Fibroblast of lung (primary cell): ENCODE data around the gene NFKBIE. TPM values are rescaled to one million over a fixed set of nuclear protein-coding genes. Genes with fewer than 3 reads are reported as not detected.

Source experiments
- DNase-seq, 2 donors: peaks; one replicate each; pipeline versions ENCODE4 v3.0.0 to v3.0.0-alpha.2; 2010; ENCODE audit warnings: low read depth in 2 of 2
- H2AFZ ChIP-seq: 2 replicates; pipeline ENCODE4 v1.5.1; 2012; ENCODE audit warnings: low read length, control low read depth, inconsistent platforms
- H3K27ac ChIP-seq: 2 replicates; pipeline ENCODE4 v1.5.1; 2011; ENCODE audit warnings: low read length, control low read depth; ENCODE audit not compliant: insufficient read depth
- H3K27me3 ChIP-seq: 2 replicates; pipeline ENCODE4 v1.5.1; 2011; ENCODE audit warnings: mild to moderate bottlenecking, low read length; ENCODE audit not compliant: control insufficient read depth, insufficient read depth
- H3K36me3 ChIP-seq: 2 replicates; pipeline ENCODE4 v1.5.1; 2011; ENCODE audit warnings: low read length; ENCODE audit not compliant: control insufficient read depth, insufficient read depth
- H3K4me1 ChIP-seq: 2 replicates; pipeline ENCODE4 v1.5.1; 2011; ENCODE audit warnings: low read length; ENCODE audit not compliant: control insufficient read depth, insufficient read depth; ENCODE audit errors: extremely low read depth
- H3K4me2 ChIP-seq: 2 replicates; pipeline ENCODE4 v1.5.1; 2011; ENCODE audit warnings: low read length, control low read depth; ENCODE audit not compliant: insufficient read depth; ENCODE audit errors: extremely low read depth
- H3K4me3 ChIP-seq, 4 experiments: fragments of 200-600 bp in 1 of 4; sonication (generic) in 1 of 4; replicated peaks in 1 of 4; 2 replicates each; pipeline ENCODE4 v1.5.1; 2011 to 2016; ENCODE audit warnings: low read length in 4 of 4, low read depth in 3 of 4, mild to moderate bottlenecking in 3 of 4, control low read depth in 2 of 4, inconsistent platforms in 1 of 4, mixed read lengths in 1 of 4; ENCODE audit not compliant: insufficient read depth in 1 of 4; ENCODE audit errors: control extremely low read depth in 1 of 4
- H3K79me2 ChIP-seq: 2 replicates; pipeline ENCODE4 v1.5.1; 2012; ENCODE audit warnings: mild to moderate bottlenecking, low read length, inconsistent platforms; ENCODE audit not compliant: control insufficient read depth, insufficient read depth
- H3K9ac ChIP-seq: 2 replicates; pipeline ENCODE4 v1.5.1; 2011; ENCODE audit warnings: mild to moderate bottlenecking, low read length, control low read depth; ENCODE audit not compliant: insufficient read depth
- H3K9me3 ChIP-seq: 2 replicates; pipeline ENCODE4 v1.5.1; 2012; ENCODE audit warnings: low read depth, low read length; ENCODE audit not compliant: control insufficient read depth, insufficient read depth
- H4K20me1 ChIP-seq: 2 replicates; pipeline ENCODE4 v1.5.1; 2011; ENCODE audit warnings: low read length; ENCODE audit not compliant: control insufficient read depth, insufficient read depth; ENCODE audit errors: extremely low read depth
- EZH2 ChIP-seq: IDR thresholded peaks from 2 replicates; pipeline ENCODE4 v1.5.1; 2012; ENCODE audit warnings: low read length, control low read depth, mild to moderate bottlenecking; ENCODE audit errors: missing control alignments
- polyA plus RNA-seq, 2 donors: library from polyadenylated mRNA; depleted of rRNA in 1 of 2; stranded (reverse) in 1 of 2; unstranded in 1 of 2; fragments of >200 nt; gene quantifications; 2 replicates each; pipeline ENCODE4 v1.2.1, GENCODE V29; 2011 to 2012; ENCODE audit warnings: missing spikeins in 1 of 2
- total RNA-seq: library from RNA; depleted of rRNA; stranded (reverse); fragments of >200 nt; gene quantifications from 2 replicates; pipeline ENCODE4 v1.2.1, GENCODE V29; 2014
- TF ChIP-seq, protein P1 (sequence below), 2 donors: IDR thresholded peaks in 1 of 2; conservative IDR thresholded peaks in 1 of 2; 1 replicate in 1 of 2; 2 replicates in 1 of 2; pipeline ENCODE4 v1.5.1; 2011 to 2012; ENCODE audit warnings: low read length in 2 of 2, control low read depth in 1 of 2, inconsistent platforms in 1 of 2, low read depth in 1 of 2, mild to moderate bottlenecking in 1 of 2

Gene NFKBIE
- total and polyA plus RNA-seq, 2 donors (not counting 1 experiment from before 2014, with no cell fraction given): 1.6 to 5.4 TPM

DNA sequence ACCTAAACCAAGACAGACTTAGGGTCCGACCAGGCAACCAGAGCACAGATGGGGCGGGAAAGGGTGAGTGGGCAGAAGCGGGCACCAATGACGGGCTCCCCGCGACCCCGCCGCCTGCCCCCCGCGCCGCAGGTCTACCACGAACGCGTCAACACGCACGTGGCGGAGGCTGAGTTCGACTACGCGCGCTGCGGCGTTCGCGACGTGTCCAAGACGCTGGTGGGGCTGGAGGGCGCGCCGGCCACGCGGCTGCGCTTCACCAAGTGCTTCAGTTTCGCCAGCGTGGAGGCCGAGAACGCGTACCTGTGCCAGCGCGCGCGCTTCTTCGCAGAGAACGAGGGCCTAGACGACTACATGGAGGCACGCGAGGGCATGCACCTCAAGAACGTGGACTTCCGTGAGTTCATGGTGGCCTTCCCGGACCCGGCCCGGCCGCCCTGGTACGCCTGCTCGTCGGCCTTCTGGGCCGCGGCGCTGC is 10.0 kb upstream of the NFKBIE start:
- TF ChIP-seq, protein P1, sequence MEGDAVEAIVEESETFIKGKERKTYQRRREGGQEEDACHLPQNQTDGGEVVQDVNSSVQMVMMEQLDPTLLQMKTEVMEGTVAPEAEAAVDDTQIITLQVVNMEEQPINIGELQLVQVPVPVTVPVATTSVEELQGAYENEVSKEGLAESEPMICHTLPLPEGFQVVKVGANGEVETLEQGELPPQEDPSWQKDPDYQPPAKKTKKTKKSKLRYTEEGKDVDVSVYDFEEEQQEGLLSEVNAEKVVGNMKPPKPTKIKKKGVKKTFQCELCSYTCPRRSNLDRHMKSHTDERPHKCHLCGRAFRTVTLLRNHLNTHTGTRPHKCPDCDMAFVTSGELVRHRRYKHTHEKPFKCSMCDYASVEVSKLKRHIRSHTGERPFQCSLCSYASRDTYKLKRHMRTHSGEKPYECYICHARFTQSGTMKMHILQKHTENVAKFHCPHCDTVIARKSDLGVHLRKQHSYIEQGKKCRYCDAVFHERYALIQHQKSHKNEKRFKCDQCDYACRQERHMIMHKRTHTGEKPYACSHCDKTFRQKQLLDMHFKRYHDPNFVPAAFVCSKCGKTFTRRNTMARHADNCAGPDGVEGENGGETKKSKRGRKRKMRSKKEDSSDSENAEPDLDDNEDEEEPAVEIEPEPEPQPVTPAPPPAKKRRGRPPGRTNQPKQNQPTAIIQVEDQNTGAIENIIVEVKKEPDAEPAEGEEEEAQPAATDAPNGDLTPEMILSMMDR (conservative IDR thresholded peaks at IDR 0.05 in 1 of 2, IDR thresholded peaks at IDR 0.05 in 1 of 2; ENCODE audit: low read depth in 1 of 2, low read length in 2 of 2): no peak
- TF ChIP-seq EZH2: no peak
- Histone ChIP-seq H3K4me3 (no peak overlapping the region), H3K4me2 (no peak overlapping the region), H3K79me2 (no peaks in the 10 kb centered on the region), H2AFZ (no peak overlapping the region), H3K27me3 (peaks cover 51% of the 10 kb centered on the region), H3K4me1 (no peaks in the 10 kb centered on the region), H4K20me1 (no peaks in the 10 kb centered on the region), H3K9me3 (no peaks in the 10 kb centered on the region), H3K36me3 (no peaks in the 10 kb centered on the region), H3K9ac (no peak overlapping the region), H3K27ac (no peak overlapping the region)
- DNase-seq: no peak

GRCh38 chr6:44273617-44274016 is 8.3 kb upstream of the NFKBIE start:
- Histone ChIP-seq H2AFZ (no peak overlapping the region), H3K4me3 (no peak overlapping the region), H3K9me3 (no peaks in the 10 kb centered on the region), H3K4me1 (no peaks in the 10 kb centered on the region), H3K36me3 (no peaks in the 10 kb centered on the region), H3K9ac (no peak overlapping the region), H4K20me1 (peaks cover 2% of the 10 kb centered on the region), H3K4me2 (no peak overlapping the region), H3K79me2 (no peaks in the 10 kb centered on the region), H3K27me3 (peaks cover 66% of the 10 kb centered on the region), H3K27ac (no peak overlapping the region)
- DNase-seq: no peak
- no peak for TF ChIP-seq EZH2
- TF ChIP-seq, protein P1 (conservative IDR thresholded peaks at IDR 0.05 in 1 of 2, IDR thresholded peaks at IDR 0.05 in 1 of 2; ENCODE audit: low read depth in 1 of 2, low read length in 2 of 2): no peak

GRCh38 chr6:44272999-44273566 is 7.7 kb upstream of the NFKBIE start:
- no peaks in the 10 kb centered on the region for H3K36me3 ChIP-seq
- no peak overlapping the region for H3K4me2 ChIP-seq
- H3K4me3 ChIP-seq: no peak overlapping the region
- H3K9me3 ChIP-seq: no peaks in the 10 kb centered on the region
- H3K4me1 ChIP-seq: no peaks in the 10 kb centered on the region
- H4K20me1 ChIP-seq: peaks cover 2% of the 10 kb centered on the region
- H3K9ac ChIP-seq: no peak overlapping the region
- no peak overlapping the region for H2AFZ ChIP-seq
- H3K27ac ChIP-seq: no peak overlapping the region
- H3K27me3 ChIP-seq: peaks cover 71% of the 10 kb centered on the region
- DNase-seq: no peak
- TF ChIP-seq, protein P1 (conservative IDR thresholded peaks at IDR 0.05 in 1 of 2, IDR thresholded peaks at IDR 0.05 in 1 of 2; ENCODE audit: low read depth in 1 of 2, low read length in 2 of 2): no peak
- no peak for TF ChIP-seq EZH2
- H3K79me2 ChIP-seq: no peaks in the 10 kb centered on the region
